Keratinocyte (primary cell): ENCODE data around the gene CYLC2.

Source experiments
- EZH2 ChIP-seq: IDR thresholded peaks from one replicate; pipeline ENCODE4 v1.6.1; 2012; ENCODE audit warnings: inconsistent platforms, mild to moderate bottlenecking, low read length, moderate library complexity
- TF ChIP-seq, protein P1 (sequence below), 3 experiments: IDR thresholded peaks in 1 of 3; conservative IDR thresholded peaks in 1 of 3; optimal IDR thresholded peaks in 1 of 3; 2 replicates in 2 of 3; 3 replicates in 1 of 3; pipeline versions ENCODE3 to v1.5.1; 2011; ENCODE audit warnings: low read length in 3 of 3, mild to moderate bottlenecking in 3 of 3, moderate library complexity in 2 of 3, control low read depth in 1 of 3, inconsistent platforms in 1 of 3; ENCODE audit not compliant: insufficient read depth in 2 of 3; ENCODE audit errors: extremely low read depth in 1 of 3

- TF ChIP-seq, protein P1, sequence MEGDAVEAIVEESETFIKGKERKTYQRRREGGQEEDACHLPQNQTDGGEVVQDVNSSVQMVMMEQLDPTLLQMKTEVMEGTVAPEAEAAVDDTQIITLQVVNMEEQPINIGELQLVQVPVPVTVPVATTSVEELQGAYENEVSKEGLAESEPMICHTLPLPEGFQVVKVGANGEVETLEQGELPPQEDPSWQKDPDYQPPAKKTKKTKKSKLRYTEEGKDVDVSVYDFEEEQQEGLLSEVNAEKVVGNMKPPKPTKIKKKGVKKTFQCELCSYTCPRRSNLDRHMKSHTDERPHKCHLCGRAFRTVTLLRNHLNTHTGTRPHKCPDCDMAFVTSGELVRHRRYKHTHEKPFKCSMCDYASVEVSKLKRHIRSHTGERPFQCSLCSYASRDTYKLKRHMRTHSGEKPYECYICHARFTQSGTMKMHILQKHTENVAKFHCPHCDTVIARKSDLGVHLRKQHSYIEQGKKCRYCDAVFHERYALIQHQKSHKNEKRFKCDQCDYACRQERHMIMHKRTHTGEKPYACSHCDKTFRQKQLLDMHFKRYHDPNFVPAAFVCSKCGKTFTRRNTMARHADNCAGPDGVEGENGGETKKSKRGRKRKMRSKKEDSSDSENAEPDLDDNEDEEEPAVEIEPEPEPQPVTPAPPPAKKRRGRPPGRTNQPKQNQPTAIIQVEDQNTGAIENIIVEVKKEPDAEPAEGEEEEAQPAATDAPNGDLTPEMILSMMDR (optimal IDR thresholded peaks at IDR 0.05 in 1 of 3, IDR thresholded peaks at IDR 0.05 in 1 of 3, conservative IDR thresholded peaks at IDR 0.05 in 1 of 3; ENCODE audit: extremely low read depth in 1 of 3, insufficient read depth in 2 of 3, low read length in 3 of 3) = no peak
- TF ChIP-seq EZH2 = no peak
These were observed 8.7 kb upstream of the CYLC2 start for GRCh38 chr9:102986425-102986824.
